ENCODE data around the gene SUPT20HL1.
"Not testable (repeated sequence)": the region's sequence is repeated elsewhere in the genome, so short reads cannot be mapped to it uniquely, and the experiment has no call there.

- TF ChIP-seq, protein P1, sequence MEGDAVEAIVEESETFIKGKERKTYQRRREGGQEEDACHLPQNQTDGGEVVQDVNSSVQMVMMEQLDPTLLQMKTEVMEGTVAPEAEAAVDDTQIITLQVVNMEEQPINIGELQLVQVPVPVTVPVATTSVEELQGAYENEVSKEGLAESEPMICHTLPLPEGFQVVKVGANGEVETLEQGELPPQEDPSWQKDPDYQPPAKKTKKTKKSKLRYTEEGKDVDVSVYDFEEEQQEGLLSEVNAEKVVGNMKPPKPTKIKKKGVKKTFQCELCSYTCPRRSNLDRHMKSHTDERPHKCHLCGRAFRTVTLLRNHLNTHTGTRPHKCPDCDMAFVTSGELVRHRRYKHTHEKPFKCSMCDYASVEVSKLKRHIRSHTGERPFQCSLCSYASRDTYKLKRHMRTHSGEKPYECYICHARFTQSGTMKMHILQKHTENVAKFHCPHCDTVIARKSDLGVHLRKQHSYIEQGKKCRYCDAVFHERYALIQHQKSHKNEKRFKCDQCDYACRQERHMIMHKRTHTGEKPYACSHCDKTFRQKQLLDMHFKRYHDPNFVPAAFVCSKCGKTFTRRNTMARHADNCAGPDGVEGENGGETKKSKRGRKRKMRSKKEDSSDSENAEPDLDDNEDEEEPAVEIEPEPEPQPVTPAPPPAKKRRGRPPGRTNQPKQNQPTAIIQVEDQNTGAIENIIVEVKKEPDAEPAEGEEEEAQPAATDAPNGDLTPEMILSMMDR (IDR thresholded peaks at IDR 0.05): not testable (repeated sequence)
- TF ChIP-seq POLR2A (IDR thresholded peaks at IDR 0.05): not testable (repeated sequence)
Measured at GRCh38 chrX:24382315-24382714, 21.9 kb downstream of the SUPT20HL1 start.

Measured in Peyer's patch (tissue), 4 donors.